ACHN (cell line): Measurements from ENCODE around the gene PRCP.

Experiments used
- DNase-seq: peaks from one replicate; pipeline ENCODE4 v3.0.0-alpha.2; 2015
- in situ Hi-C: cut with HindIII; loops from 2 replicates; pipeline ENCODE4 v1.10.0; 2017; ENCODE audit warnings: low sequenced_read_pairs, low pct_ligation_motif_present, low pct_unique_long_range_greater_than_20kb

Gene PRCP

GRCh38 chr11:82810326-82810725 lies 89.9 kb downstream of the PRCP start:
- in situ Hi-C loops, result no loop called here
- no peak for DNase-seq

- no peak for DNase-seq
- in situ Hi-C loops, result no loop called here
These were observed 92.6 kb downstream of the PRCP start for GRCh38 chr11:82807646-82808045.

GRCh38 chr11:82802710-82803109 lies 97.5 kb downstream of the PRCP start:
- no peak for DNase-seq
- in situ Hi-C loops, result no loop called here

- in situ Hi-C loops, result no loop called here
- no peak for DNase-seq
These were observed 103.0 kb downstream of the PRCP start for GRCh38 chr11:82796998-82797961.

GRCh38 chr11:82794490-82794889 lies 105.7 kb downstream of the PRCP start:
- no peak for DNase-seq
- in situ Hi-C loops, result no loop called here

GRCh38 chr11:82792822-82793569 lies 107.2 kb downstream of the PRCP start:
- no peak for DNase-seq
- in situ Hi-C loops, result no loop called here

GRCh38 chr11:82792319-82792718 lies 107.9 kb downstream of the PRCP start:
- DNase-seq, result no peak
- in situ Hi-C loops, result no loop called here

- no peak for DNase-seq
- in situ Hi-C loops, result no loop called here
These were observed 108.5 kb downstream of the PRCP start for GRCh38 chr11:82791779-82792178.

GRCh38 chr11:82790723-82791484 lies 109.3 kb downstream of the PRCP start:
- no peak for DNase-seq

GRCh38 chr11:82787981-82788380 lies 112.2 kb downstream of the PRCP start:
- in situ Hi-C loops, result no loop called here
- DNase-seq, result no peak

More at GRCh38 chr11:82790723-82791484, 109.3 kb downstream of the PRCP start:
- in situ Hi-C loops, result no loop called here

- no peak for DNase-seq
- in situ Hi-C loops, result no loop called here
These were observed 113.4 kb downstream of the PRCP start for GRCh38 chr11:82786836-82787235.

- in situ Hi-C loops, result no loop called here
- DNase-seq, result no peak
These were observed 114.2 kb downstream of the PRCP start for GRCh38 chr11:82786001-82786400.

- no peak for DNase-seq
- in situ Hi-C loops, result no loop called here
These were observed 117.3 kb downstream of the PRCP start for GRCh38 chr11:82782825-82783374.

- in situ Hi-C loops, result no loop called here
- DNase-seq, result no peak
These were observed 121.5 kb downstream of the PRCP start for GRCh38 chr11:82778776-82779175.

GRCh38 chr11:82776377-82776776 lies 123.9 kb downstream of the PRCP start:
- in situ Hi-C loops, result no loop called here
- no peak for DNase-seq

GRCh38 chr11:82775736-82776346 lies 124.4 kb downstream of the PRCP start:
- in situ Hi-C loops, result no loop called here
- peak; percentile 58 for DNase-seq

- in situ Hi-C loops, result no loop called here
- no peak for DNase-seq
These were observed 125.0 kb downstream of the PRCP start for GRCh38 chr11:82775218-82775617.
